GM18861 (cell line): ENCODE results near the gene LILRB5.
"Not testable (repeated sequence)": the region's sequence is repeated elsewhere in the genome, so short reads cannot be mapped to it uniquely, and the experiment has no call there.

Source experiments
- ATAC-seq: cut with Tn5 transposase; IDR thresholded peaks from one replicate; pipeline ENCODE4 v1.9.1; 2021; ENCODE audit not compliant: unreplicated experiment

Gene LILRB5

DNA sequence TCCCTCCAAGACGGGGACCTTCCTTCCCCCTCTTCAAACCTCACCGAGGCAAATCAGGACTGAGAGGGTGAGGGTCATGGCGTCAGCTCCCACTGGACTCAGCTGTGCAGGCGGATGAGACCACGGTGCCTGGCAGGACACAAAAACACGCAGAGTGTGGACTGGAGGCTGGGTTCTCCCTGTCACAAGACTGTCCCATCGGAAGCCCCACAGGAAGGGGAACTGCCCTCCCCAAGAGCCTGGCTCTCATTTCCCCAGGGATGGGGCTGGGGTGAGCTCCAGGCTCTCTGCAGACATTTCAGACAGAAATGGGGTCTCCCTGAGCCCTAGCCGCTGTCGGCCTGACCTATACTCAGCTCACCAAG, at the start of gene LILRB5:
Gene LILRB5 (minus strand): TSS at position 158 of the 365 bp plus-strand sequence. CDS start 80 bp downstream, at position 78.
- no peak for ATAC-seq

DNA sequence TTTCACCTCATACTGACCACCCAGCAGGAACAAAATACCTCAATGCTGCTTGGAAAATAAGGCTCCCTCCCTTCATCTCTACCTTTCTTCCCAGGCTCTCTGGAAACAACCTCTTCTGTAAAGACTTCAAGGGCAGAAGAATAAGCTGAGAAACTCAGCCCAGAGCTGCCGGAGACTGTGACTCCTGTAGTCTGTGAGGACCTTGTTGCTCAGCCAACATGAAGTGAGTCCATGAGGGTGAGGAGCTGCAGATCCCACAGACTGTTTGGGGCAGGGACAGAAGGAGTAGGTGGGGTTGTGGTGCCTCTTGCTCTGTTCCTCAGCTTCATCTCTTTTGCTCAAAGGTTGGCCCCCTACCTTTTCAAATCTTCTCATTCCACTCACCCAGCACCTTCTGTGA, 48.1 kb upstream of the LILRB5 start:
- ATAC-seq = no peak

DNA sequence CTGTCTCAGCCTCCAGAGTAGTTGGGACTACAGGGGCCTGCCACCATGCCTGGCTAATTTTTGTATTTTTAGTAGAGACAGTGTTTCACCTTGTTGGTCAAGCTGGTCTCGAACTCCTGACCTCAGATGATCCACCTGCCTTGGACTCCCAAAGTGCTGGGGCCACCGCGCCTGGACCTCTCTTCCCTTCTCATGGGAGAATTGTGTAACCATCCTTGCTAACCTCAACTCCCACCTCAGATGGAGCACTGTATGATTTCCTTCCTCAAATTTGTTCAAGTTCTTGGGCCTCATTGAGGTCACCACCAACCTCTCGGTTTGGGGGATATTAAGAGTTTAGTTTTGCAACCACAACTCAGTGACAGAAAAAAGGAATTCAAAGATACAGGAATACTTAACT, 45.2 kb upstream of the LILRB5 start:
- no peak for ATAC-seq

DNA sequence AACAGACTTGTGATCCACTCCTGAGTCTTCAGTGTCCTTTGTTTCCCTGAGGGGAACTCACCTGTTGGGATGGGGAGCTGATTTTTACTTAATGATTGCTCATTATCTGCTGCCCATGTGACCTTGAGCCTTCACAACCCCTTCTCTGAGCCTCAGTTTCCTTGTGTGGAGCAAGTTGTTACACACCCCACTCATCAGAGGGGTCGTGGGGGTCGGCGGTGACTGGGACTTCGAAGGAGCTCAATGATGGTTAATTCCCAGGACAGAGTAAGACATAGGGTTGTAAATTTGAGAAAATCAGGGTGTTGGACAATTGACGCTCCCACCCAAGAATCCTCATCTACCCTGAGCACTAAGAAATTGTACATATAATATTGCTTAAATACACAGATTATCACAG, 42.4 kb upstream of the LILRB5 start:
- no peak for ATAC-seq

DNA sequence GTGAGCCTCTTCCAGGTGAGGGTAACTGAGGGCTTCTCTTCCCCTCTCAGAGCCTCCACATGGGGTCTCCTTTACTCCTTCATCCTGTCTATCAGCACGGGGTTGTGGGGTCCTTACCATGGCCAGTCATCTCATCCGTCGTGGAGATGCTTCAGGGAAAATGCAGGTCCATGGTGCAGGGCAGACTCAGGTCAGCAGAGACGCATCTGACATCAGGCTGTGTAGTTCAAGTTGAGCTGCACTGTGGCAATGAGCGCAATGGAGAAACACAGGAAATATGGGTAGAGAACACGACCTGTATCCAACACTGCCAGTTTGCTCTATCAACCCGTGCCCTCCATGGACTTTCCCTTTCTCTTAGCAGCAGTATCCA, 42.0 kb upstream of the LILRB5 start:
- no peak for ATAC-seq

DNA sequence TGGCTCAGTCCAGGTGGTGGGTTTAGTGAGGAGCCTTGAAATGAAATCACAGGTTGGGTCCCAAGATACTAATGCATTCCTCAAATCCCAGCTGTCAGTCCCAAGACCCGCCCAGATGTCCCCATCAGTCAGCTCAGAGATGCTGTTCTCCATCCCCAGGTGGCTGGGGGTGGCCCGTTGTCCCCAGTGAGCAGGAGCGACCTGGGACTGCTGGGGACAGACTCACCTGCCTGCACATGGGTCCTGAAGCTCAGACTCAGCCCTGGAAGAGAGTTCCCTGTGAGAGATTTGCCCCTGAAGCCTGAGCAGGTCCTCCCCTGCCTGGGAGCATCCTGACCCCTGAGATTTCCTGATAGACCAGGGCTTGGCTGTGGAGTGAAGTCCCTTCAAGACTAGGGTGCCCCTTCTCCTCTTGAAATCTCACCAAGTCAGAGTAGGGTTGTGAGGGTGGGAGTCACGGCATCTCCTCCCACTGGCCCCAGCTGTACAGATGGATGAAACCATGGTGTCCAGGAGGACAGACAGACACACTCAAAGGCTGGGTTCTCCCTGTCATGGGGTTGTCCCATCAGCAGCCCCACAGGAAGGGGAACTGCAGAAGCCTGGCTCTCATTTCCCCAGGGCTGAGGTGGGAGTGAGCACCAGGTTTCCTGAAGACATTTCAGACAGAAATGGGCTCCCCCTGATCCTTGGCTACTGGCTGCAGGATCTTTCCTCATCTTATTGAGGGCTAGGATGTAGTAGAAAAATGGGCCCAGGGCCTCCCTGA, 41.5 kb upstream of the LILRB5 start:
- no peak for ATAC-seq

DNA sequence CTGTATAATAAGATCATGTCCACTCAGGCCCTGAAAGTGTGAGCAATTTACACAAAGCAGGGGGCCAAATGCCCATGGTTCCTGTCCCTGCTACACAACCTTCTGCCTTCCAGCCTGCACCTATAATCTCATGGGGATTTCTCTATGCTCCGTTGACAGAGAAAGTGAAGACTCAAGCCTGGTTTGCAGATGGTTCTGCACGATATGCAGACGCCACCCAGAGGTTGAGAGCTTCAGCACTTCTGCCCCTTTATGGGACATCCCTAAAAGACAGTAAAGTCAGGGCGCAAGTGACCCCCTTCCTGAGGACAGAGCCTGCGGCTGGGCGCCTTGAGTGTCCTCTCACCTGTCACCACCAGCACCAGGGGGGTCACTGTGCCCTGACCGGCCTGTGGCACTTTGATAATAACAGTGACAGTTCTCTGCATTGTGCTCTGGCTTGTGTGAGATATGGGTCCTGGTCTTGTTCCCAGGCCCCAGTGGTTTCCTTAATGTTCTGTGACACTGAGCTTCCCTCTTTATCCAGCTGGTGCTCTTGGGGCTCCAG, 40.8 kb upstream of the LILRB5 start:
- ATAC-seq = no peak

DNA sequence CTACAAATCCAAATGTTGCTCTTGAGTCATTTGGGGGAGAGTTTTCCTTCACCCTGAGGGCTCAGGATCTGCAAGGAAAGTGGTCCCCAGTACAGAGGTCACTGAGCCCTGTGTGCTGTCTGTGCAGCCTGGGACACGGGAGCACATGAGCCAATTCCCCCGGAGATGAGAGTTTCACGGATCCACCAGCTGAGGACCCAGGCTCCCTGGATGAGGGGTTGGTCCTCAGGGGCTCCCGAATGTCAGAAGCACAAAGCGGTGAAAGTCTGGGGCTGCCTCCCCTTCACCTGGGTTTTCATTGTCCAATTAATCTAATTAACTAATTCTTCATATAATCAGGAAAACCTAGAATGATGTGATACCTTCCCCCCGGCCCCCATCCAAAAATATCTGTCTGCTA, 37.5 kb upstream of the LILRB5 start:
- ATAC-seq = no peak

DNA sequence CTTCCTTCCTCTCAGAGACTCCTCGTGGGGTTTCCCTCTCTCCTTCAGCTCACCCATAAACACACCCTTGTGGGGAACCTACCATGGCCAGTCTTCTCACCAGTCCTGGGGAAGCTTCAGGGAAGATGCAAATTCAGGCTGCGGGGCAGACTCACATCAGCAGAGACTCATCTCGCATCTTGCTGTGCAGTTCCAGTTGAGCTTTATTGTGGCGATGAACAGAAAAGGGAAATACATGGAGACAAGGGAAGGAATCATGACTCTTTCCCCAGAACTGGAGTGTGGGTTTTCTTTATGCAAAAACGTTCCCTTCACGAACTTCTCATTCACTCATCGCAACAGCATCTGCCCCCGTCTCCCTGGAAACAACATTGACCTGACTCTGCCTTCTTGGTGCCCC, 32.1 kb upstream of the LILRB5 start:
- ATAC-seq = not testable (repeated sequence)

DNA sequence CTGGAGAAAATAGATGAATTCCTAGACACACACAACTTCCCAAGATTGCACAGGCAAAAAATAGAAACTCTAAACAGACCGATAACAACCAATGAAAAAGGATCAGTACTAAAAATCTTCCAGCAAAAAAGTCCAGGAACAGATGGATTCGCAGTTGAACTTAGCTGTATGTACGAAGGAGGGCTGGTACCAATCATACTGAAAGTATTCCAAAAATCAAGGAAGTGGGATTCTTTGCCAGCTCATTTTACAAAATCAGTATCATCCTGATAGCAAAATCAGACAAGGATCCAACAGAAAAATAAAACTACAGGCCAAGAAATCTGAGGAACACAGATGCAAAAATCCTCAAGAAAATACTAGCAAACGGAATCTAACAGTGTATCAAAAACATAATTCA, 30.4 kb upstream of the LILRB5 start:
- ATAC-seq = no peak

DNA sequence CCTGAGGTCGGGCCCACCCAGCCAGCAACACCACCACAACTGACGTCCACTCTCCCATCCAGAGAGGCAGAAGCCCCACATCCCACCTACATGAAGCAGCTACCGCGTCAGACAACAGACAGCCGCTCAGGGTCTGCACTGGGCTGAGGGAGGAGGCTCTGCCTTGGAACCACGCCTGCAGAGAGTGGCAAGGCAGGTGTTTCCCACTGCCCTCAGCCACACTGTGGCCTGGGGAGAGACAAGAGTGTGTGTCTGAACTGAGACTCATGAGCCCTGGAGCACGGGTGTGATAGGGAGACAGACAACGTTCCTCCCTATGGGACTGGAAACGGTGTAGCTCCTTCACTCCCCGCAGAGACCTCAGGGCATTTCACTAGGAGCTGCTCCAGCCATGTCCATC, 29.2 kb upstream of the LILRB5 start:
- not testable (repeated sequence) for ATAC-seq

DNA sequence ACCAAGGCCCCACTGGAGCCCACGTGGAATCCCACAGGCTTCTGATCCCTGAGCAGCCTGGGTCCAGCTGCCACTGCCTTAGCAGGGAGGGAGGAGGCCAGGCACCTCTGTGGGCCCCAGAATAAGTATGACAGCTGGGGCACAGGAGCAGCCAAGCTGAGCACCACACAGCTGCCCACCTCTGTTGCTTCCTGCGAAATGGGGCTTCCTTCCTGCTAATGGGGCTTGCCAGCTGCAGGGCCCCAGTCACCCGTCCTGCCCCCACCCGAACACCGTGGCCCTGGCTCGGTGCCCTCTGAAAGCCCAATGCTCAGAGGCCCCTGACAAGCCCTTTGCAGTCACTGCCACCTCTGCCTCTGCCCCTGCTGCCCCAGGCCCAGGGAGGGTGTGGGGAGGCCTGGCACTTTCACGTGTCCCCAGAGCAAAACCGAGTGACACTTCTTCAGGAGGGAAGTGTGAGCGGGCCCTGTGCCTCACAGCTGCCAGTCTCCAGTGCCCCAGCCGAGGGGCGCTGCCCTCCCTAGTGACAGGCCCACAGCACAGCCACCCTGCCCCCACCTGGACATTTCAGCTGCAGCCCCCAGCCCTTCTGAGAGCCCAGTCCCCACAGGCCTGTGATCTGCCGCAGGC, 28.5 kb upstream of the LILRB5 start:
- ATAC-seq = not testable (repeated sequence)

DNA sequence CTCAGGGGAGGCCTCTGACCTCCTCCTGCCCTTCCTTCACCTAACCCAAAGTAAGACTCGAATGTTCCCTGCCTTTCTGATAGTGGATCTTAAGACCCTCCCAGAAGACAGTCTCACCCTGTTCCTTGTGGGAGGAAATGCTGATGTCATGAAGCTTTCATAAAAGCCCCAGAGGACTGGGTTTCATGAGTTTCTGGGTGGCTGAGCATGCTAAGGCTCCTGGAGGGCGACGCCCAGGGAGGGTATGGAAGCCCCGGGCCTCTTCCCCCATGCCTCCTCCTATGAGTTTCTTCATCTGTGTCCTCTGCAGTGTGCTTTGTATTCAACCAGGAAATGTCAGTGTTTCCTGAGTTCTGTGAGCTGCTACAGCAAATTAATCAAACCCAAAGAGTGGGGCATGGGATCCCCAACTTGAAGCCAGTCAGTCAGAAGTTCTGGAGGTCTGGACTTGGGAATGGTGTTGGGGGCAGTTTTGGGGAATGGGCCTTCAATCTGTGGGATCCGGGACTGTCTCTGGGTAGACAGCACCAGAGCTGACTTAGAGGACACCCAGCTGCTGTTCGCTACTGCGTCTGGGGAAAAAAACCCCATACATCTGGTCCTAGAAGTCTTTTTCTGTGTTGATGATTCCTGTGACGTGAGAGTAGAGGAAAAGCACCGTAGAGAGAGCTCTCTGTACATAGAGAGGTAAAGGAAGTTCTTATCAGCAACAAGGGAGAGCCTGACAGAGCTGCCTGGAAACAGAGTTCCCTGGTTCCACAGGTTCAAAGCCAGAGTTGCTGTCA, 25.8 kb upstream of the LILRB5 start:
- no peak for ATAC-seq

DNA sequence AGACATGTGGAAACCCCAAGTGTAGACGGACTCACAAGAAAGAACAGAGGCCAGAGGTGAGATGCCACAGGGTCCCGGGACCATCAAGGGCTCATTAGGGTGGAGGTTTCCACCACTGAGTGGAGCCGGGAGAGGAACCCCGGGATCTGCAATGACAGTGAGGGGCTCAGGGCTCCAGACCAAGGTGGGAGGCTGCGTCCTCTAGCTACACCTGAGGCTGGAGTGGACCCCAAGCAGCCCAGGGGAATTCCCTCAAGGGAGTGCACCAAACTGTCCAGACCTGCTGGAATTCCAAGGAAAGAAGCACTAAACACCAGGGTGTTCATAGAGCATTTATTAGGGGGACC, 24.6 kb upstream of the LILRB5 start:
- ATAC-seq = not testable (repeated sequence)

DNA sequence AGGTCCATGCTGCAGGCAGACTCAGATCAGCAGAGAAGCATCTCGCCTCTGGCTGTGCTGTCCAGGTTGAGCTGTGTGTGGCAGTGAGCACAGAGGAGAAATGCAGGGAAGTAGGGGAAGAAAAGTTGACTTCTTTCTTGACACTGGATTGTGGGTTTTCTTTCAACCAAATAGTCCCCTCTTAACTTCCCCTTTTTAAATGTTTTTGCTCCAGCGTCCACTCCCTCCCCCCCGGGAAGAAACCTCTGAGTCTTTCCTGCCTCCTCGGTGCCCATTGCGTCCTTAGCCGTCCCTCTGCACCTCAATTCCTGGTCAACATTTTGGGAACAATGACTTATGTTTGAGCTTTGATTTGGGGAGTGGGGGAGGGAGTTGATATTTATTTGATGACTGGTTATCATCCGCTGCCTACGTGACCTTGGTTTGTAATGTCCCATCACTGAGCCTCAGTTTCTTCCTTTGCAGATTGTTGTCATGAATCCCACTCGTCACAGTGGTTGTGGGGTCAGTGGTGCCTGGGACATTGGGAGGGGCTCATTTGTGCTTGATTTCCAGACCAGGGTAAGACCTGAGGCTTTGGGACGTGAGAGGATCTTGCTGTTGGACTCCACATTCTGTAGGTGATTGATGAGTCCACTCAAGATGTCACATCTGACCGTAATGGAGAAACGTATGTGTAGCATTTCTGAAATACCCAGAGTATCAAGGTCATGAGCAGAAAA, 24.1 kb upstream of the LILRB5 start, which contains the start of gene LILRB2:
Gene LILRB2 (minus strand): TSS at position 104 of the 722 bp plus-strand sequence. CDS start 614 bp downstream, outside the sequence.
- no peak for ATAC-seq

DNA sequence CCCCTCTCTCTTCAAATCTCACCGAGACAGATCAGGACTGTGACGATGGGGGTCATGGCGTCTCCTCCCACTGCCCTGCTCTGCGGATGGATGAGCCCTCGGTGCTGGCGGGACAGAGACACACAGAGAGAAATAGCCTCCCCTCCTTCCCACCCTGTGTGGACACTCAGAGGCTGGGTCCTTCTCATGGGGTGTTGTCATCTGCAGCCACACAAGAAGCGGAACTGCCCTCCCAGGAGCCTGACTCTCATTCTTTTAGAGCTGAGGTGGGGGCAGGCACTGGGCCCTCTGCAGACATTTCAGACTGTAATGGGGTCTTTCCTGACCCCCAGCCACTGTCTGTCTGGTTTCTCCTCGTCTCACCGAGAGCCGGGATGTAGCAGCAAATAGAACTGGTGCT, 23.4 kb upstream of the LILRB5 start:
- not testable (repeated sequence) for ATAC-seq

DNA sequence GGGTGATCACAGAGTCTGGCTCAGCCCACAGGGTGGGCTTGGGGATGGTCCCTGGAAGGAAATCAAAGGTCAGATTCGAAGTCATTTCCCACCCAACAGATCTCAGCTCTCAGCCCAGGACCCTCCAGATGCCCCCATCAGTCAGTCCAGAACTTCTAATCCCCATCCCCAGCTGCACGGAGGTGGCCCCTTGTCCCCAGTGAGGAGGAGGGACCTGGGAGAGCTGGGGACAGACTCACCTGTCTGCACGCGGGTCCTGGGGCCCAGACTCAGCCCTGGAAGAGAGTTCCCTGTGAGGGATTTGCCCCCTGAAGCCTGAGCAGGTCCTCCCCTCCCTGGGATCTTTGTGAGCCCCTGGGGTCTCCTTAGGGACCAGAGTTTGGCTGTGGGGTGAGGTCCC, 23.0 kb upstream of the LILRB5 start:
- ATAC-seq = not testable (repeated sequence)

DNA sequence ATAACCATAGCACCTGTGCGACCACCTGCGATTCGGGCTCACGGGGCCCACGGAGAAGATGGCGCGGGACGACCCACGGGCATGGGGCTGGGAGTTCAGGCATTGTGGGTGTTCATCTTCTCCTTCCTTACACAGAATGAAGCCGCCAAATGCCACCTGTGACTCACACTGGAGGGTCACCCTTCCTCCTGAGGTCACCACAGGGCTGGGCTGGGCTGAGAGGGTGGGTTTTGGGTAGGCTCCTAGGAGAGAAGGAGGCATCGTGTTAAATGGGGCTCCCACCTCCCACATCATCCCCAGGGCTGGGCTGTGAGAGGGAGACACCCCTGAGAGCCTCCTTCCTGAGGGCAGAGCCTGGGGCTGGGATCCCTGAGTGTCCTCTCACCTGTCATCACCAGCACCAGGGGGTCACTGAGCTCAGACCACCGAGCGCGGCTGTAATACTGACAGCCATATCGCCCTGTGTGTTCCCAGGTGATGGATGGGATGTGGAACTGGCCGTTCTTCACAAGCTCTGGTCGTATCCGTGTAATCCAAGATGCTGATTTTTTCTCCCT, 22.4 kb upstream of the LILRB5 start:
- no peak for ATAC-seq

DNA sequence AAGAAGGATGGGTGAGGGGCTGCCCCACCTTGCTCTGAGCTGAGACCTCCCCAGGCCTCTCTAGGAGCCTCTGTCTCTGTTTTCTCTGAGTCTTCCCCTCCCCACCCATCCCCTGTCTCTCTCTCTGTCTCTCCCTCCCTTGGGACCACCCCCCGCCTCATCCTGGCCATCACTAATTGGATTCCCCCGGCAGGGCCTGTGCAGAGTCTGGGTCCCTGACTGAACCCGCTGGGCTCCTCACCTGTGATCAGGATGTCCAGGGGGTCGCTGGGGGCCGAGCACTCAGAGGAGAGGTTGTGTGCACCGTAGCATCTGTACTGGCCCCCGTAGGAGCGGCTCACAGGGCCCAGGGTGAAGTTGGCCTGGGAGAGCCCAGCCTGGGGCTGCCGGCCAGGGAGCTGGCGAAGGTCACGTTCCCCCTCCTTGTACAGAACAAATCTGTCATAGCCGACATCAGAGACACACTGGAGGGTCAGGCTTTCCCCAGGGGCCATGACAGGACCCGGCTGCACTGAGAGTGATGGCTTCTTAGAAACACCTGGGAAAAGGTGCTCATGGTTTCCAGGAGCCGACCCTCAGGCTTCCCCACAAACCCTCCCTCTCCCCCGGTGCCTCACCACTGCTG, 21.6 kb upstream of the LILRB5 start:
- ATAC-seq = not testable (repeated sequence)

DNA sequence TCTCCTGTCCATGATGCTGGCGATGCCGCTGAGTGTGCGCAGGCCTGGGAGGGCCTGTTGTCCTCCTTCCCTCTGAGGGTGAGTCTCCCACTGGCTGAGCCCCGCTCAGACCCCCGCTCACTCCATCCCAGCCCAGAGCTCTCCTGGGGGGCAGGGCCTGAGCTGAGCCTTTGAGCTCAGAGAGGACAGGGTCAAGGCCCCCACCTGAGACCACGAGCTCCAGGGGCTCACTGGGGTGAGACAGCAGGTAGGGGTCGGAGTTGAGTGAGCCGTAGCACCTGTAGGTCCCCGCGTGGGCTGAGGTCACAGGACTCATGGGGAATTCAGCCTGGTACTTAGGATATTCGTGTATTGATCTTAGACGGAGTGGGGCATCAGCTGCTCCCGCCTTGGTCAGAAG, 21.0 kb upstream of the LILRB5 start:
- not testable (repeated sequence) for ATAC-seq
